GM23338 (cell line): Measurements from ENCODE around the gene CLNK. TPM values are rescaled to one million over a fixed set of nuclear protein-coding genes. Genes with fewer than 3 reads are reported as not detected.

ENCODE experiments used
- ATAC-seq: fragments of 200-7000 bp; cut with Tn5 transposase; 3 replicates; pipeline ENCODE4 v1.9.1; 2020
- DNase-seq: peaks from one replicate; pipeline ENCODE4 v3.0.0-alpha.2; 2015; ENCODE audit warnings: low spot score
- H2AFZ ChIP-seq: fragments of 200-600 bp; sonication (generic); 2 replicates; pipeline ENCODE4 v1.8.0; 2016; ENCODE audit warnings: antibody characterized with exemption, mild to moderate bottlenecking, moderate library complexity
- H3F3A ChIP-seq: fragments of 200-600 bp; sonication (generic); replicated peaks from 2 replicates; pipeline ENCODE4 v1.8.0; 2017; ENCODE audit warnings: antibody characterized with exemption, mixed run types, low read depth
- H3K27ac ChIP-seq: fragments of 200-600 bp; sonication (generic); 2 replicates; pipeline ENCODE4 v1.6.1; 2016; ENCODE audit warnings: low read depth
- H3K27me3 ChIP-seq: fragments of 200-600 bp; sonication (generic); 2 replicates; pipeline ENCODE4 v1.8.0; 2016; ENCODE audit warnings: mild to moderate bottlenecking, mixed run types, moderate library complexity; ENCODE audit not compliant: insufficient read depth
- H3K36me3 ChIP-seq: fragments of 200-600 bp; sonication (generic); 2 replicates; pipeline ENCODE4 v1.8.0; 2016; ENCODE audit warnings: mild to moderate bottlenecking; ENCODE audit not compliant: insufficient read depth
- H3K4me1 ChIP-seq: fragments of 200-600 bp; sonication (generic); 2 replicates; pipeline ENCODE4 v1.8.0; 2016; ENCODE audit warnings: mild to moderate bottlenecking, moderate library complexity; ENCODE audit not compliant: insufficient read depth
- H3K4me2 ChIP-seq: fragments of 200-600 bp; sonication (generic); 2 replicates; pipeline ENCODE4 v1.7.1; 2017; ENCODE audit warnings: mixed run types
- H3K4me3 ChIP-seq: fragments of 200-600 bp; sonication (generic); 2 replicates; pipeline ENCODE4 v1.6.1; 2016; ENCODE audit warnings: mixed run types
- H3K79me2 ChIP-seq: fragments of 200-600 bp; sonication (generic); replicated peaks from 2 replicates; pipeline ENCODE4 v1.8.0; 2017; ENCODE audit warnings: mild to moderate bottlenecking; ENCODE audit not compliant: insufficient read depth
- H3K9me2 ChIP-seq: fragments of 200-600 bp; sonication (generic); 2 replicates; pipeline ENCODE4 v1.8.0; 2017; ENCODE audit not compliant: insufficient read depth
- H4K20me1 ChIP-seq: fragments of 200-600 bp; sonication (generic); replicated peaks from 2 replicates; pipeline ENCODE4 v1.8.0; 2017; ENCODE audit warnings: mild to moderate bottlenecking; ENCODE audit not compliant: insufficient read depth
- H3K27ac Mint-ChIP-seq: 2 replicates; pipeline ENCODE4 v1.8.0; 2020; ENCODE audit warnings: inconsistent platforms, mild to moderate bottlenecking, moderate library complexity, mixed read lengths
- H3K27me3 Mint-ChIP-seq: 3 replicates; pipeline ENCODE4 v1.8.0; 2022; ENCODE audit warnings: low read depth, mild to moderate bottlenecking, moderate library complexity, mixed read lengths, inconsistent platforms; ENCODE audit not compliant: insufficient read depth, poor library complexity
- H3K36me3 Mint-ChIP-seq: 3 replicates; pipeline ENCODE4 v1.8.0; 2021; ENCODE audit warnings: low read depth, mild to moderate bottlenecking, inconsistent platforms, moderate library complexity, mixed read lengths
- H3K4me1 Mint-ChIP-seq: 3 replicates; pipeline ENCODE4 v1.8.0; 2020; ENCODE audit warnings: mild to moderate bottlenecking, inconsistent platforms, mixed read lengths
- H3K4me3 Mint-ChIP-seq: 3 replicates; pipeline ENCODE4 v1.8.0; 2021; ENCODE audit warnings: moderate library complexity, mild to moderate bottlenecking, inconsistent platforms, mixed read lengths
- H3K9me3 Mint-ChIP-seq: 3 replicates; pipeline ENCODE4 v1.8.0; 2020; ENCODE audit warnings: moderate library complexity, mild to moderate bottlenecking, inconsistent platforms, mixed read lengths
- CREB1 ChIP-seq: fragments of 250-450 bp; sonication (Bioruptor Pico); IDR thresholded peaks from 2 replicates; pipeline ENCODE4 v1.5.0; 2020; ENCODE audit warnings: low read depth, mild to moderate bottlenecking, moderate library complexity
- EZH2 ChIP-seq: fragments of 200-600 bp; sonication (generic); IDR thresholded peaks from one replicate; pipeline ENCODE4 v1.8.0; 2017; ENCODE audit warnings: antibody characterized with exemption, mild to moderate bottlenecking, low read depth; ENCODE audit not compliant: unreplicated experiment
- EZH2phosphoT487 ChIP-seq: fragments of 200-600 bp; sonication (generic); IDR thresholded peaks from one replicate; pipeline ENCODE4 v1.8.1; 2018; ENCODE audit warnings: antibody characterized with exemption; ENCODE audit not compliant: unreplicated experiment
- NANOG ChIP-seq: IDR thresholded peaks from 2 replicates; pipeline ENCODE4 v1.6.1; 2016; ENCODE audit warnings: antibody characterized with exemption, borderline replicate concordance
- POLR2AphosphoS5 ChIP-seq: IDR thresholded peaks from 2 replicates; pipeline ENCODE4 v1.6.1; 2016; ENCODE audit warnings: antibody characterized with exemption, low read depth
- STAT1 ChIP-seq: IDR thresholded peaks from one replicate; pipeline ENCODE4 v1.6.1; 2016; ENCODE audit warnings: antibody characterized with exemption; ENCODE audit not compliant: unreplicated experiment
- ZNF114 ChIP-seq: fragments of 250-450 bp; sonication (Bioruptor Pico); IDR thresholded peaks from 2 replicates; pipeline ENCODE4 v1.5.0; 2020; ENCODE audit warnings: mild to moderate bottlenecking, moderate library complexity
- ZNF331 ChIP-seq: fragments of 250-450 bp; sonication (Bioruptor Pico); IDR thresholded peaks from 2 replicates; pipeline ENCODE4 v1.5.0; 2020; ENCODE audit warnings: low read depth, mild to moderate bottlenecking, moderate library complexity
- polyA plus RNA-seq: library from polyadenylated mRNA; unstranded; fragments of >200 nt; fragmentation: Nextera tagmentation; extraction: Ambion mirVana; gene quantifications from 2 replicates; pipeline ENCODE4 v1.2.1, GENCODE V29; 2016
- total RNA-seq: library from RNA; depleted of rRNA; stranded (reverse); fragments of >200 nt; shearing (Covaris generic); gene quantifications from 2 replicates; pipeline ENCODE4 v1.2.3, GENCODE V29; 2014
- TF ChIP-seq, protein P1 (sequence below): IDR thresholded peaks from 2 replicates; pipeline ENCODE4 v1.6.1; 2016; ENCODE audit warnings: antibody characterized with exemption
- TF ChIP-seq, protein P2 (sequence below): IDR thresholded peaks from one replicate; pipeline ENCODE4 v1.6.1; 2018; ENCODE audit warnings: antibody characterized with exemption; ENCODE audit not compliant: unreplicated experiment
- TF ChIP-seq, protein P3 (sequence below), 2 experiments: fragments of 200-600 bp in 1 of 2; sonication (generic) in 1 of 2; conservative IDR thresholded peaks; 2 replicates each; pipeline versions ENCODE4 v1.5.1 to v1.6.1; 2016 to 2017; ENCODE audit warnings: antibody characterized with exemption in 2 of 2, low read depth in 2 of 2, mild to moderate bottlenecking in 2 of 2, moderate library complexity in 1 of 2

The CLNK gene
- total and polyA plus RNA-seq, 2 experiments from 2014 or later: not detected

DNA sequence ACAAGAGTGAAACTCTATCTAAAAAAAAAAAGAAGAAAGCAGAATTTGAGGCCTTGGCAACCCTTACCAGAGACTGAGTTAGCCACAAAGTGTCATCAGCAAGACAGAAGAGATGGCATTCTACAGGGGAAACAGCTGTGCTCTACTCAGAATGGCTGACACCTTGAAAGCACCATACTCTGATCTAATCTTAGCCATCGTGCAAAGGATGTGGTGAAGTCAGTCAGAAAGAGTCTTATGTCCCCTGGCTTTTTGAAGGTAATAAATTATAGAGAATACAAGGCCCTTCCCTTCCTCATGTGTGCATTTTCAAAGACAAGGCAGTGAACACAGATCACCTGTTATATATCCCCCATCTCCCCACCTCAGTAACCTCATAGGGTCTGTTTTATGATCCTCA lies 13.2 kb downstream of the CLNK start (continued):
- TF ChIP-seq, protein P1, sequence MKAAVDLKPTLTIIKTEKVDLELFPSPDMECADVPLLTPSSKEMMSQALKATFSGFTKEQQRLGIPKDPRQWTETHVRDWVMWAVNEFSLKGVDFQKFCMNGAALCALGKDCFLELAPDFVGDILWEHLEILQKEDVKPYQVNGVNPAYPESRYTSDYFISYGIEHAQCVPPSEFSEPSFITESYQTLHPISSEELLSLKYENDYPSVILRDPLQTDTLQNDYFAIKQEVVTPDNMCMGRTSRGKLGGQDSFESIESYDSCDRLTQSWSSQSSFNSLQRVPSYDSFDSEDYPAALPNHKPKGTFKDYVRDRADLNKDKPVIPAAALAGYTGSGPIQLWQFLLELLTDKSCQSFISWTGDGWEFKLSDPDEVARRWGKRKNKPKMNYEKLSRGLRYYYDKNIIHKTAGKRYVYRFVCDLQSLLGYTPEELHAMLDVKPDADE: no peak
- TF ChIP-seq, protein P2, sequence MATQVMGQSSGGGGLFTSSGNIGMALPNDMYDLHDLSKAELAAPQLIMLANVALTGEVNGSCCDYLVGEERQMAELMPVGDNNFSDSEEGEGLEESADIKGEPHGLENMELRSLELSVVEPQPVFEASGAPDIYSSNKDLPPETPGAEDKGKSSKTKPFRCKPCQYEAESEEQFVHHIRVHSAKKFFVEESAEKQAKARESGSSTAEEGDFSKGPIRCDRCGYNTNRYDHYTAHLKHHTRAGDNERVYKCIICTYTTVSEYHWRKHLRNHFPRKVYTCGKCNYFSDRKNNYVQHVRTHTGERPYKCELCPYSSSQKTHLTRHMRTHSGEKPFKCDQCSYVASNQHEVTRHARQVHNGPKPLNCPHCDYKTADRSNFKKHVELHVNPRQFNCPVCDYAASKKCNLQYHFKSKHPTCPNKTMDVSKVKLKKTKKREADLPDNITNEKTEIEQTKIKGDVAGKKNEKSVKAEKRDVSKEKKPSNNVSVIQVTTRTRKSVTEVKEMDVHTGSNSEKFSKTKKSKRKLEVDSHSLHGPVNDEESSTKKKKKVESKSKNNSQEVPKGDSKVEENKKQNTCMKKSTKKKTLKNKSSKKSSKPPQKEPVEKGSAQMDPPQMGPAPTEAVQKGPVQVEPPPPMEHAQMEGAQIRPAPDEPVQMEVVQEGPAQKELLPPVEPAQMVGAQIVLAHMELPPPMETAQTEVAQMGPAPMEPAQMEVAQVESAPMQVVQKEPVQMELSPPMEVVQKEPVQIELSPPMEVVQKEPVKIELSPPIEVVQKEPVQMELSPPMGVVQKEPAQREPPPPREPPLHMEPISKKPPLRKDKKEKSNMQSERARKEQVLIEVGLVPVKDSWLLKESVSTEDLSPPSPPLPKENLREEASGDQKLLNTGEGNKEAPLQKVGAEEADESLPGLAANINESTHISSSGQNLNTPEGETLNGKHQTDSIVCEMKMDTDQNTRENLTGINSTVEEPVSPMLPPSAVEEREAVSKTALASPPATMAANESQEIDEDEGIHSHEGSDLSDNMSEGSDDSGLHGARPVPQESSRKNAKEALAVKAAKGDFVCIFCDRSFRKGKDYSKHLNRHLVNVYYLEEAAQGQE: no peak
- no peak for TF ChIP-seq NANOG
- TF ChIP-seq CREB1 (CRISPR knock-in tag): no peak

DNA sequence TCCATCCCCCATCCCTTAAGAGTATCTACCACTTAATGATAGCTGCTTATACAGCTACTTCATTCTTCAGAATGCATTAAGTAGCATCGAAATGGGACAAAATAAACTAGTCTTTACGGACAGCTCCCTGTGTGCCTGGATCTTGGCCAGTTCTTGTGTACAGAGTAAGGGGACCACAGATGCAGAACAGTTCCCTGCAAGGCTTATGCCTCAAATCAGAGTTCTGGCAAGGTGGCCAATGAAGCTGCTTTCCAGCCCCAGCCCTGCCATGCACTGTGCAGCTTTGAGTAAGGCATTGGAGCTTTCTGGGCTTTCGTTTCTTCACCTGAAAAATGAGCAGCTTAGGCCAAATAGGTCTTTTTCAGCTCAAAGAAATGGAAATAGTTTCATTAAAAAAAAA lies 14.2 kb downstream of the CLNK start:
- H3K27me3 Mint-ChIP-seq: peaks cover 4% of the 10 kb centered on the region
- no peak overlapping the region for H3K27ac Mint-ChIP-seq
- Histone ChIP-seq H3K27me3 (no peaks in the 10 kb centered on the region), H3F3A (no peaks in the 10 kb centered on the region), H3K4me2 (no peak overlapping the region), H3K36me3 (no peaks in the 10 kb centered on the region), H3K9me2 (no peaks in the 10 kb centered on the region), H3K79me2 (no peaks in the 10 kb centered on the region), H3K4me1 (no peaks in the 10 kb centered on the region), H3K27ac (no peak overlapping the region), H3K4me3 (no peak overlapping the region), H4K20me1 (no peaks in the 10 kb centered on the region), H2AFZ (no peak overlapping the region)
- no peaks in the 10 kb centered on the region for H3K36me3 Mint-ChIP-seq
- DNase-seq (no peak), ATAC-seq (no peak)
- no peaks in the 10 kb centered on the region for H3K9me3 Mint-ChIP-seq
- no peak for TF ChIP-seq ZNF114
- no peaks in the 10 kb centered on the region for H3K4me1 Mint-ChIP-seq
- no peak overlapping the region for H3K4me3 Mint-ChIP-seq

DNA sequence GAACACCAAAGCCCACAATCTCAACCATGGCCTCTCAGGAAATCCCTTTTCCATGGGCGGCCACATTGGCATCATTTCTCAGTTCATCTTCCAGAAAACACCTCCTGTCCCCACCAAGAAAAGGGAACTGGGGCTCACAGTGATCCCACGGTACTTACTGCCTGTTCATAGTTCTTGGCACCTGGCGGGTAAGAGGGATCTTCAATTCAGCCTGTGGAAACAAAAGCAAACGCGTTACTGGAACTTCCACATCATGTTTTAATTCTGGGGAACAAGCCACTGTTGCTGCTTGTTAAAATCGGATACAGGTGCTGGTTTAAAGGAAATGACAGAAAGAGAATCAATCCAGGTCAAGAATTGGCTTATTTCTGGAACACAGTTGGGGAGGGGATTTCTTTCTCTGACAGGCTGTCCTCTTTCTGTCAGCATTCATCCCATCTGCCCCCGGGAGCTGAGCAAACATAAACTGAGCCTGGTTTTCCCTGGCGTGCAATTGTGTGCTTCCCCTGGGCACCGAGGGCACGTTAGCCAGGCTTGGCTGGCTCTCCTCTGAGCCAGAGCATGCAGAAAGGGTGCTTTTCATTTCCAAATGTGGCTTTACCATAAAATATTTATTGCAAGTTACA lies 16.8 kb downstream of the CLNK start:
- DNase-seq (no peak), ATAC-seq (no peak)
- H3K4me1 ChIP-seq: no peaks in the 10 kb centered on the region
- Mint-ChIP-seq H3K36me3 (no peaks in the 10 kb centered on the region), H3K27me3 (peaks cover 6% of the 10 kb centered on the region), H3K4me1 (no peaks in the 10 kb centered on the region), H3K9me3 (no peaks in the 10 kb centered on the region), H3K4me3 (no peak overlapping the region), H3K27ac (no peak overlapping the region)
- H3K79me2 ChIP-seq: no peaks in the 10 kb centered on the region
- H3K4me3 ChIP-seq: no peak overlapping the region
- no peaks in the 10 kb centered on the region for H3F3A ChIP-seq
- H4K20me1 ChIP-seq: no peaks in the 10 kb centered on the region
- no peaks in the 10 kb centered on the region for H3K27me3 ChIP-seq
- H3K9me2 ChIP-seq: no peaks in the 10 kb centered on the region
- H3K27ac ChIP-seq: no peak overlapping the region
- H3K4me2 ChIP-seq: no peak overlapping the region
- no peaks in the 10 kb centered on the region for H3K36me3 ChIP-seq
- no peak overlapping the region; the same call in none of the 2 replicates for H2AFZ ChIP-seq
- TF ChIP-seq, protein P1: no peak
- TF ChIP-seq, protein P3, sequence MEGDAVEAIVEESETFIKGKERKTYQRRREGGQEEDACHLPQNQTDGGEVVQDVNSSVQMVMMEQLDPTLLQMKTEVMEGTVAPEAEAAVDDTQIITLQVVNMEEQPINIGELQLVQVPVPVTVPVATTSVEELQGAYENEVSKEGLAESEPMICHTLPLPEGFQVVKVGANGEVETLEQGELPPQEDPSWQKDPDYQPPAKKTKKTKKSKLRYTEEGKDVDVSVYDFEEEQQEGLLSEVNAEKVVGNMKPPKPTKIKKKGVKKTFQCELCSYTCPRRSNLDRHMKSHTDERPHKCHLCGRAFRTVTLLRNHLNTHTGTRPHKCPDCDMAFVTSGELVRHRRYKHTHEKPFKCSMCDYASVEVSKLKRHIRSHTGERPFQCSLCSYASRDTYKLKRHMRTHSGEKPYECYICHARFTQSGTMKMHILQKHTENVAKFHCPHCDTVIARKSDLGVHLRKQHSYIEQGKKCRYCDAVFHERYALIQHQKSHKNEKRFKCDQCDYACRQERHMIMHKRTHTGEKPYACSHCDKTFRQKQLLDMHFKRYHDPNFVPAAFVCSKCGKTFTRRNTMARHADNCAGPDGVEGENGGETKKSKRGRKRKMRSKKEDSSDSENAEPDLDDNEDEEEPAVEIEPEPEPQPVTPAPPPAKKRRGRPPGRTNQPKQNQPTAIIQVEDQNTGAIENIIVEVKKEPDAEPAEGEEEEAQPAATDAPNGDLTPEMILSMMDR (conservative IDR thresholded peaks at IDR 0.05; ENCODE audit: low read depth in 2 of 2): no peak
- TF ChIP-seq ZNF114 (no peak), EZH2phosphoT487 (no peak), STAT1 (no peak), POLR2AphosphoS5 (no peak), EZH2 (no peak), ZNF331 (no peak), CREB1 (CRISPR knock-in tag) (no peak)
- TF ChIP-seq, protein P2: no peak
